GM12801 (cell line): ENCODE measurements around the gene SH3BP5.

Experiments
- CTCF ChIP-seq: IDR thresholded peaks from one replicate; pipeline ENCODE4 v1.5.1; 2011; ENCODE audit warnings: control low read depth; ENCODE audit not compliant: insufficient read length; ENCODE audit errors: extremely low read depth

The SH3BP5 gene

GRCh38 chr3:15333099-15333955 lies 941 bp upstream of the SH3BP5 start:
- no peak for TF ChIP-seq CTCF

GRCh38 chr3:15331606-15332404 lies 581 bp downstream of the SH3BP5 start:
- no peak for TF ChIP-seq CTCF

GRCh38 chr3:15331072-15331605 lies 1.2 kb downstream of the SH3BP5 start:
- TF ChIP-seq CTCF: no peak

- TF ChIP-seq CTCF: no peak
Observed at GRCh38 chr3:15330031-15330596, 2.3 kb downstream of the SH3BP5 start.

GRCh38 chr3:15329046-15330005 lies 3.1 kb downstream of the SH3BP5 start:
- no peak for TF ChIP-seq CTCF

- no peak for TF ChIP-seq CTCF
Observed at GRCh38 chr3:15327941-15328340, 4.4 kb downstream of the SH3BP5 start.
